HG02798 (cell line): ENCODE measurements around the gene ASL.
"Not testable (repeated sequence)": the region's sequence is repeated elsewhere in the genome, so short reads cannot be mapped to it uniquely, and the experiment has no call there.

ENCODE experiments used
- ATAC-seq: cut with Tn5 transposase; IDR thresholded peaks from one replicate; pipeline ENCODE4 v1.9.1; 2021; ENCODE audit warnings: mild to moderate bottlenecking; ENCODE audit not compliant: unreplicated experiment, poor library complexity

Gene ASL

GRCh38 chr7:66116680-66117420 lies 41.2 kb downstream of the ASL start:
- not testable (repeated sequence) for ATAC-seq

GRCh38 chr7:66118603-66119002 lies 43.0 kb downstream of the ASL start:
- no peak for ATAC-seq

- no peak for ATAC-seq
Observed at GRCh38 chr7:66119245-66119850, 43.7 kb downstream of the ASL start.

GRCh38 chr7:66123175-66123528 lies 47.5 kb downstream of the ASL start:
- no peak for ATAC-seq

DNA sequence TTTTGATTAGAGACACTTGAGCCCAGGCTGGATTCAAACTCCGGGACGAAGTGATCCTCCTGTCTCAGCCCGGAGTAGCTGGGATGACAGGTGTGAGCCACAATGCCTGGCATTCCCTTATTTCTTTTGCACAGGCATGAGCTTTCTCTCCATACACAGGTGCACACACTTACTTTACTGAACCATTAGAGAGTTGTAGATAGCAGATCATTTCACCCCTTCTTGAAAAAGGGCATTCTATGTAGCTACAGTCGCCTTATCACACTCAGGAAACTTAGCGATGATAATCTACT lies 48.9 kb downstream of the ASL start:
- not testable (repeated sequence) for ATAC-seq

- no peak for ATAC-seq
Observed at GRCh38 chr7:66125052-66125694, 49.6 kb downstream of the ASL start.

- ATAC-seq, result not testable (repeated sequence)
Observed at GRCh38 chr7:66125781-66126352, 50.2 kb downstream of the ASL start.

DNA sequence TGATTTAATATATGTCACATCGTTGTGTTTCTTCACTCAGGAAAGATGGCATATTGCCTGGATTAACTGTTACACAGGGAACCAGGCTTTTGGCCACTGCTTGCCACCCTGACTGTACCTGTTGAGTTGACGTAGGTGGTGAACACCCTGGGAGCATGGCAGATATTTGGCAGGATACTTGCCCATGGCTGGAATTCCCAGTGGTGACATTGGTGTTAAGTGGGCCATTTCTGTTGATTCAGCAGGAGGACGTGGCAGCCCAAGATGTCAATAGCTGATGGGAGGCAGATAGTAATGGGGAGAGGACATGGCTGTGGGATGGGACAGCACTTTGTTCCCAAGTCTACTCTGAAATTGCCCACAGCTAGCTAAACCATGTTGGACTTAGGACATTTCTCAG lies 51.6 kb downstream of the ASL start:
- not testable (repeated sequence) for ATAC-seq

GRCh38 chr7:66138994-66139752 lies 63.6 kb downstream of the ASL start:
- no peak for ATAC-seq

DNA sequence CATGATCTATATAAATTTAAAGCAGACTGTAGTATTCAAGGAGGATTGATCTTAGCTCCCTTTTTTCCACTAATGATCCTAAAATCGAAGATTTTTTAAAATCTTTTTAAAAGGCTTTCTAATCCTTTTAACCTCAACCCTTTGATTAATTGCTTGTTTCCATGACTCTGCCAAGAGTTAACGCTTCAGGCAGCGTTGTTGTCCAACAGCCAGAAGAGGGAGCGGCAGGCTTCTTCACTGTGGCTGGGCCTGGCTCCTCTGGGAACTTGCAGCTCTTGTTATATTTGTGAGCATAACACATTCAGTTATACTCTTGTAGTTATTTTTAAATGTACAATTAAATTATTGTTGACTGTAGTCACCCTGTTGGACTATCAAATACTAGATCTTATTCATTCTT lies 65.3 kb downstream of the ASL start:
- no peak for ATAC-seq

- no peak for ATAC-seq
Observed at GRCh38 chr7:66142334-66142733, 66.7 kb downstream of the ASL start.

DNA sequence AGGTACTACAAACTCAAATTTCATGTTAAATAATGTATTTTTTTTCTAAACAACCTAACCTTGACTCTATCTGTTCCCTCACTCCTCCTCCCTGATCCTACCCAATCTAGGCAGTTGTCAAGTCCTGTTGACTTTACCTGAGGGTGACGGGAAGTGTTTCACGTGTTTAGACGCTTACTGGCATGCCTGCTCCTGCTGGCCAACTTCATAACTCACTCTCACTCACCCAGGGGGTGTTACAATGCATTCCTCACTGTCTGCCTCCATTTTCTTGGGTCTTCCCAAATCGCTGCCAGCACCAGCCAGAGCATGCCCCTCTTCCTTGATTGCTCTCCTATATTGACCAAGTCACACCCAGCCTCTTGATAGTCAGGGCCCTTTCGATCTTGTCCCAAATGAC lies 67.4 kb downstream of the ASL start:
- no peak for ATAC-seq
